Superior temporal gyrus (tissue), 1 donor: Measurements from ENCODE around the gene DMD.
"Not testable (repeated sequence)": the region's sequence is repeated elsewhere in the genome, so short reads cannot be mapped to it uniquely, and the experiment has no call there.

Experiments
- DNase-seq: peaks from one replicate; pipeline ENCODE4 v3.0.0-alpha.2; 2016; ENCODE audit errors: extremely low spot score

DMD gene

DNA sequence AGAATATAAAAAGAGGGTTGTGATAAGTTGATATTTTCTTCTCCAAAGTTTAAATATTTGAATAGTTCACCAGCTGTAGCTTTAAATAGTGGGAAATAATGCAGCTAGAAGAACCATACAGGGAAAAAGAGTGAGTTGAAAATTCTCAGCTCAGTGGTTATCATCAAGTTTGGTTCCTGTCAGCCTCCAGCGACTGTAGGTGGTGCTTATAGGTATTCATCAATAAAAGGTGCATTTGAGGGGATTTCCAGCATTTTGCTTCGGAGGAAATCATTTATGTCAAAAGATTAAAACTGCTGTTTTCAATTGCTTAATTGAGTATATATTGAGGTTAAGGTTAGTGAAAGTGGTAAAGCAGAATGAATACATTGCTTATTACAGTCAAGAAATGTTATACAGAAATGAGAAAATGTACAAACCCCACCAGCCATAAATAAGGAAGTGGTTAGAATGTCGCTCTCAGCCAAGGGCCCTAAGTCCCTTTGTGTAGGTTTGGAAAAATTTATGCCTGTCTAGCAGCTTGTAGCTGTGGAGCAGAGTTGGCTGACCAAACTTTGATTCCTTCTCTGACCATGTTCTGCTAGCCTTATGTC is 1606.6 kb downstream of the DMD start:
- no peak for DNase-seq

DNA sequence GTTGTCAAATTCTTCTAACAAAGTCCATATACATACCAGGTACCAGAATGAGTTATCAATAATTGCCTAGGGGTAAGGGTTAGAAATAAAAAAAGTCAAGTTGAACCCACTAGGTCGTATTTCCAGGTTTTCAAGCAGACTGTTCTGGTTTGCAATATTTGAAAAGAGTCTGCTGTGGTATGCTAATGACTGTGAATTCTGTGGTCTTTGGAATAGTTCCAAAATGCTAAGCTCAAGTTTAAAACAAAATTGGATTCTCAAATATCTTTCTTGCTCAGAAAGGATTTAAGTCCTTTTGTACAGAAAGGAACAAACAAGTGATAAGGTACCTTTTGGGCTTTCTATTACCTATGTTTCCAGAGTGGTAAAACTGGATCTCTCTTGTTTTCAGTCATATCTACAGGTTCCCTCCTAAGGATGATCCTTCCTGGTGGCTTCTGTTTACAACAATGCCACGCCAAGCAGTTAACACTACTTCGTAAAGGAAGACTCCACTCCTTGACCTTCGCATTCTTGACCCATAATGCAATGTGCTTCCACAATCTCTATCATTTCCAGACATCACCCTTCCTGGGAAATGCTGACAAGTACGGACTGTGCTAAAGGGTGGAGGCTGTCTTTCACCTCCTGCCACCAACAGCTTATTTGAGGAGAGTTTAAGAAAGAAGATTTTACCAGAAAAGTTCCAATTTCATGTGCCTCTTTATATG is 1607.8 kb downstream of the DMD start:
- no peak for DNase-seq

DNA sequence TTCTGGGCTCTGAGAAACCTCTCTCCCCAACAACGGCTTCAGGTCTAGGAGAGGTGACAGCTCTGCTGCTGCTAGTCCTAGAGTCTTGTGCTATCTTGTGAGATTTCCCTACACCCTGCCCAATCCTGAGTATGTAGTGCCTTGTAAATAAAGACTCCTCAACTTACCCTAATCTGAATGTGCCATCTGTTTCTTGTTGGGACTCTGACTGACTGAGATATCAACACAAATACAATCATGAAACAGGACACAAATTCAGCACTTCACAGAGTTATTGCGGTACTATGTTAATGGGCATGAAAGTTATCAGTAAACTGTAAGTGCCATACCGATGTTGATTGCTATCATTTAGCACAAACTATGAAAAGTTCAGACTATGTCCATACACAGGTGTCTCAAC is 1610.5 kb downstream of the DMD start:
- DNase-seq = no peak

DNA sequence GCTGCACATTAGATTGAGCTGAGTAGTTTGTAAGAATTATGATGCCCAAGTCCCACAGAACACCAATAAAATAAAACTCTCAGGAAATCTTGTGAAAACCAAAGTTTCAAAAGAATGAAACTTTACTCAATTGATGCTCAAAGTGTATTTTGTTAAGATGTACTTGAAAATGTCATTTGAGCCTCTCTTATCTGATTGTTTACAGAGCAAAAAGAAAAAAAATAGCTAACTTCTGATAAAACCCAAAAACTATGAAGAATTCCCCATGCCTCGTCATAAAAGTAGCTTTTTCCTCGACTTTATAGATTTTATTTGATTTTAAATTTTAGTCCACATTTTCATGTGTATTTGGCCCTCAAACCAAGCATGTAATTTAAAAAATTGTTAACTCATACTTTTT is 1618.0 kb downstream of the DMD start:
- DNase-seq = no peak

DNA sequence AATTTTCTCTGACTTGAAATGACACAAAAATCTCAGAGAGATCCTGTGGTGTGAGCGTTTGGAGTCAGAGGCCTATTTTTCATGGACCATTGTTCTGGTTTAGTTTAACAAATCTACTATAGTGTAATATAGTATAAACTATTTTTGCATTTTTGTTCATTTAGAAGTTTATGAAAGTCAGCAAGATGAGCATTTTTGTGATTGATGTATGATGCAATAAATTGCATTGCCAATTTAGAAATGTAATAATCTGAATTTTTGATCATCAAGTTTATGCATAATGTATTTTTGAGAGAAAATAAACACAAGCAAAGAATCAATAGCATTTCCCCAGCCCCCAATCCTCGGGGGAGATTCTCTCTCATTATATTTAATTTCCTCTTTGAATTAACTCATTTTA is 1620.0 kb downstream of the DMD start:
- no peak for DNase-seq

DNA sequence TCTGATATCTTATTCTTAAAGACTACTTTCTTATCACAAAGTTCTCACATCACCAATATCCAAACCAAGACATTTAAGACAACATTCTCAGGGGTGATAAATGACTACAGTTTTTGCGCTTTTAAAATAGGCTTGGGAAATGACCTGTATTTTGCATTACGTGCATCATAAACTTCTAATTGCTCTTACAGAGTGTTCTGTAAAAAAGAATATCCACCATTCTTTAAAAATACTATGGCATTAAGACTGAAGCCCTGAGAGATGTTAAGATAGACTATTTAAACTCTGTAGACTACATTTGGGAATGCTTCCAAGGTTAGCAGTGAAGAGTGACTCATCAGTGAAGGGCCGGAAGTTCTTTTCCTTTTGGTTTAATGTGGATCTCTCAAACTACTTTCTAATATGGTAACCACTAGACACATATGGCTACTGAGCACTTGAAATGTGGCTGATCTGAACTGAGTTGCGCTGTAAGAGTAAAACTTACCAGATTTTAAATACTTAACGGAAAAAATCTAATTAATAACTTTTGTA is 1620.7 kb downstream of the DMD start:
- peak; percentile 16 for DNase-seq

DNA sequence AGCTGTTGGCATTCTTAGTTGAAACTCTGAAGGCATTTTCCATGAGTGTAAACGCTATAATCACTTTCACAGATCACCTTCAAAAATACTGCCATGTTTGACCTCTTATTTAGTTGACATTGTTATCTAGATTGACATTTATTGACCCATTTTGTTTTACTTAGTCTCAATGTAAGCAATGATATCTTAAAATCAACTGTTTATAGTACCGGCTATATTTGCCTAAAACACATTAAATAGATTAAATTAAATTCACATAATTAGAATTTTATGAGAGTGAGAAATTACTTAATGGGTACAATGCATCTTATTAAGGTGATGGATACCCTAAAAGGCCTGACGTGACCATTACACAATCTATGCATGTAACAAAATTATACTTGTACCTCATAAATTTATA is 1621.8 kb downstream of the DMD start:
- no peak for DNase-seq

DNA sequence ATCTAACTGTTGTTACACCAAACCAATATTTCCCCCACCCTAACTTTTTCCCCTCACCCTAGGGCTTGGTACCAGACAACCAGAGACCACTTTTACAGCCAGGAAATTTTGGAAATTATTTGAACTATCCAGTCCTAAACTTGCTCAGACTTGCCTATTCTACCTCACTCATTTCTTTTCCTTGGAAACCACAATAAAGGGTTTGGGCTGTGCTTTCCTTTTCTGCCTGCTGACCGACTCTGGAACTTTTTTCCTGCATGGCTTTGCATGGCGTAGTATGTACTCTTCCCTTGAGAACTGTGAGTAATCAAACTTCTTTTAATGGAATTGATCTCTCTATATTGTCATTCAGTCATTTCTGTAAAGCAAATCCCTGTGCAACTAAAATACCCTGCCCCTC is 1623.0 kb downstream of the DMD start:
- DNase-seq = no peak

DNA sequence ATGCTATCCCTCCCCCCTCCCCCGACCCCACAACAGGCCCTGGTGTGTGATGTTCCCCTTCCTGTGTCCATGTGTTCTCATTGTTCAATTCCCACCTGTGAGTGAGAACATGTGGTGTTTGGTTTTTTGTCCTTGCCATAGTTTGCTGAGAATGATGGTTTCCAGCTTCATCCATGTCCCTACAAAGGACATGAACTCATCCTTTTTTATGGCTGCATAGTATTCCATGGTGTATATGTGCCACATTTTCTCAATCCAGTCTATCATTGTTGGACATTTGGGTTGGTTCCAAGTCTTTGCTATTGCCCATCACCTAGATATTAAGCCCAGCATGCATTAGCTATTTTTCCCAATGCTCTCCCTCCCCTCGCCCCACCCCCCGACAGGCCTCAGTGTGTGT is 1627.5 kb downstream of the DMD start:
- not testable (repeated sequence) for DNase-seq

DNA sequence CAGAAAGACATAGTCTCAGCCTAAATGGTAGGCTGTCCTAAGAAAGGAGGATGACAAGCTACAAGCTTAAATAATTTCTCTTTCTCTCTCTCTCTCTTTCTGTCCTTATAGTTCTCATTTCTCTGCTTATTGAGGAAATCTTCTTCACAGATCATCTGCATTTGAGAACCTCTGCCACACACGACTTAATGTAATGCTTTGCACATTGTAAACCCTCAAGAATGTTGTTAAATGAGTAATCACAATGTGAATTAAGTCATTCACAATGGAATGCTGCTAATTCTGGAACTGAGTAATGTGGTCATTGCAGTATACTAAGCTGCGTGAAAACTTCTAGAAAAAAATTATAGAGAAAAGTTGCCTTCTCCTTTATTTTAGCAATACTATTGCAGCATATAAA is 1630.6 kb downstream of the DMD start:
- DNase-seq = no peak

DNA sequence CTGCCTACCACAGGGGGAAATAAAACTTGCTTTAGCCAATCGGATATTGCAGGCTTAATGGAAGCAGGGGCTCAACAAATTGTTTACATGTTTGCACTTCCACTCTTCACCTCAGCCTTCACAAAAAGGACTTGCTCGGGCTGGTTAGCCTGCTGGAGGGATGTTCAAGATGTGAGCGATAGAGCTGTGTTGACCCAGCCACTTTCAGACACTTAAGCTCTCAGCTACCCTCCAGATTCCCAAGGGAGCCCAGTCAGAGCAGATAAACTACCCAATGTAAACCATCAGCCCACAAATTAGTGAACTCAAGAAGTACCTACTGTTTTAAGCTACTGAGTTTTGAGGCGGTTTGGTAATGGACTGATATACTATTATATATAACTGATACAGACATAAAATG is 1631.1 kb downstream of the DMD start:
- DNase-seq = no peak

DNA sequence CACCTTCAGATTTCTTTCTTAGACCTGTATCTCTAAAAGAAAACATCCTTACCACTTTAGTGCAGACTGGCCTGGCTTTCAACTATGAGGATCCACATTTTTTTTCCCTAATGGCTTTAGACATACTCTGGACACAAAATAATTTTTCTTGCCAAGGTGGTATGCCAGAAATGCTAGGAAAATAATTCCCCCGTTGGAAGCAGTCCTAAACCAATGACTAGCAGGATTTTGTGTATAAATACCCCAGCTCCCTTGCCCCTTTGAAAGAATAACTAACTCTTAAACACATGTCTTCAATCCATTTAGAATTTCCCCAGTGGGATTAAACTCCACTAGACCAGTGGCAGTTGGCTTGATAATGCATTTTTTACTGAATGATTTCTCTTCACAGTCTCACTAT is 1639.0 kb downstream of the DMD start:
- no peak for DNase-seq

DNA sequence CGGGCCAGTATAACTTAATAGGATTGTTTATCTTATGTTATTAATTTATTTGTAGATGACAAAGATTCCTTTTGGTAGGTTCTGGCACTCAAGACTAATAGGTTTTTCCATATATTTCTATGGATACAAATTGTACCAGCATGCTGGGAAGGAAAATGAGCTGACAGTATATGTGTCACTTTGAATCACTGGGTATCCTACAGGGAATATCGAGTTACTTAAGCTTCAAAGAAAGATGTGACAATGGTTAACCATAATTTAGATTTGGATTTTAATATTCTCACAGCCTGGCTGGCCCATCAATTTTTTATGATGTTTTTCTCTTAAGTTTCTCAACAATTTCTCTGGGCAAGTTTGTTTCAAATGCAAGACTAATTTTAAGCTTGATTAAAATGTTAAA is 1640.7 kb downstream of the DMD start:
- DNase-seq = no peak

DNA sequence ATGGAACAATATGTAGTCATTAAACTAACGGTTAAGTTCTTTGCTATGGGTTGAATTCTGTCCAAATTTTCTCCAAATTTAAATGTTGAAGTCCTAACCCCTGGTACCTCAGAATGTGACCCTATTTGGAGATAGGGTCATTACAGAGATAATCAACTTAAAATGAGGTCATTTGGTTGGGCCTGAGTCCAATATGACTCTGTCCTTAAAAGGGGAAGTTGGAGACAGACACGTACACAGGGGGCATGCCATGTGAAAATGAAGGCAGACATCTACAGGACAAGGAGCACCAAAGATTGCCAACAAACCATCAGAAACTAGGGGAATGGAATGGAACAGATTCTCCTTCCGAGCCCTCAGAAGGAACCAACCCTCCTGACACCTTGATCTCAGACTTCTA is 1647.6 kb downstream of the DMD start:
- no peak for DNase-seq

DNA sequence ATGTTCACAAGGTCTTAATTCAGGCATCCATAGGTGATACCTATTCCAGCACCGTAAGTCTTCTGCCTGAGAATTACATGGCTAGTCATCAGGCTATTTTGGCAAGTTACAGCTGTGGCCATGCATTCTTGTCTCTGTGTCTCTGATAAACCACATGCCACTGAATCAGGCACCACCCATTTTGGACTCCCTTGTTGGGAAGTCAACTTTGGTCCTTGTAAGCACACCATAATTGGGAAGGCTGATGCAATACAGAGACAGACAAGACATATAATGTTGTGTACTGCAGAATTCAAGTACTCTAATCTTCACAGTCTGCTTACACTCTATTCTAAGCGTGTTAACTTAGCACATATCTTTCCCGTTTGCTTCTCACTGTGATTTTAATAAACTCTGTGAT is 1655.8 kb downstream of the DMD start:
- no peak for DNase-seq

DNA sequence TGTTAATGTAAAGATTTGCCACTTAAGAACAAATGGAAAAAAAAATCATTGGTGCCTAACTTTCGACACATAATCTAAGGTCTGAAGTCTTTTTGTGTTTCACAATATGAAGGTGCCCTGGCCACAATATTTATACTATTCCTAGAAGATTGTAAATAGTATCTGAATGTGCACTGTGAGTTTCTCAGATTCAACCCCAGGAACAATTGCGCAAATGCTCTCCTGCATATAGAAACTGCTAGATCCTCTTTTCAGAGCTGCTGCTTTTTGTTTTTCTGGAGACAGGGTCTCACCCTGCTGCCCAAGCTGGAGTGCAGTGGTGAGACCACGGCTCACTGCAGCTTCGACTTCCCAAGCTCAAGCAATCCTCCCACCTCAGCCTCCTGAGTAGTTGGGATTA is 1659.4 kb downstream of the DMD start:
- no peak for DNase-seq

DNA sequence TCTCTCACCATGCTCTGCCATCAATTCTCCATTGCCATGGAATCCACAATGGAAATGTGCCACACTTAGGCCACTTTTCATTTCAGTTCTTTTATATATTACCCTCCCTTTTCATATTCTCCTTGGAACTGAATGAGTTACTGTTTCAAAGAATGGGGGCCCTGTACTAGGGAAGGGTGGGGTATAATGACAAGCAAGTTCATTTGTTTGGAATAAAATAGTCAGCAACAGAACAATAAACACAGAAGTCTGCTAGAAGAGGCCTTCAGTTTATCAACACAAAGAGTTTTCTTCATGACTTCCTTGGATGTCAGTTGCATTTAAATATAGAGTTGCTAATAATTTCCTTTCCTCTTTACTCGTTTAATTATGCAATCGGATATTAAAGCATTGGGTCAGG is 1661.2 kb downstream of the DMD start:
- DNase-seq = peak; percentile 35

DNA sequence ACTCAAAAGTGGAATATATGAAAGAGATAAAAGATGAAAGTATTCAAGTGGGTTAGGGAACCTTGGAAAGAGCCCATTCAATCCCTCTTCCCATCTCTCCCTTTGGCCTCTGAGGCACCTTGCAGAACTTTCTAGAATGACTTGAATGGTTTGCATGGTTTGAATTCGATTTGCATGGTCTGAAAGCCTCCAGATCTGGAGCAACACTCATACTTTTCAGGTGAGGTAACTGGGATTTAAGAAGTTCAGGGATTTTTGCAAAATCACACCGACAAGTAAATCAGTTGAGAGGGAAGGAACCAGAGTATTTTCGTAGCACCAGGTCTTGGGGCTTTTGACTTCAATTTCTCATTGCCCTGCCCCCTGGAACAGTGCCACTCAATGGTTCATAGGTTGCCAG is 1663.5 kb downstream of the DMD start:
- DNase-seq = no peak

DNA sequence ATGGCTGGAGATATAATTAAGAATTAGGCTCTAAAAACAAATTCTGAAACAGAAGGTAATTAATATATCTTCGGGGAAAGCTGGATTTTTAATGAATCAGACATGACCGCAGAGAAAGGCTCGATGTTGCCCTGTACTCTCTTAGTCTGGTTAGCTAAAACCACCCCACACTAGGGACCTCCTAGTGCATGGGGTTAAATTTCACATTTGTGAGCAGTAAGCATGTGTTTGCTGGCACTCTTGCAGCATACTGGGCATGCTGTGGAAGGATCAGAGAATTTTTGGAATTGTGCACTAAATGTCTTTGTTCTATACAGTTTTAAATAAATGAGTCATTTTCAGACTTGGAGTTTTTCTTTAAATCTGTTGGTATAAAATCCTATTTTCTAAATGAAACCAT is 1663.9 kb downstream of the DMD start:
- DNase-seq = no peak

DNA sequence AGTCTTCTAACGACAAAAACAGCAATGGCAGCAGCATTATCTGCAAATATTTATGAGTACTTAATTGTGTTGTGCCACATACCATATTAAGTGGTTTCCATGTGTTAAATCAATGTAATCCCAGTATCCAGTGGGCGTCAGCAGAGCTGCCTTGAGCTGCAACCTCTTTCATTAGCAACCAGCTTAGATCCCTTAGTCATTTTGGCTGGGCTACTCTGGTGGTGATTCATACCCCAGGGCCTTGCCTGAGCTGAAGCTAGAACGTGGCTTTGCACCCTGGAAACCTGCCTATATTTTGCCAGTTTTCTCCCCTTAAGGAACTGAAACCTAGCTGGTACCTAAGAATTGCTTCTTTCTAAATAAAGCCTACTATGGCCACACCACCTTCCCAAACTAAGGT is 1665.2 kb downstream of the DMD start:
- no peak for DNase-seq

DNA sequence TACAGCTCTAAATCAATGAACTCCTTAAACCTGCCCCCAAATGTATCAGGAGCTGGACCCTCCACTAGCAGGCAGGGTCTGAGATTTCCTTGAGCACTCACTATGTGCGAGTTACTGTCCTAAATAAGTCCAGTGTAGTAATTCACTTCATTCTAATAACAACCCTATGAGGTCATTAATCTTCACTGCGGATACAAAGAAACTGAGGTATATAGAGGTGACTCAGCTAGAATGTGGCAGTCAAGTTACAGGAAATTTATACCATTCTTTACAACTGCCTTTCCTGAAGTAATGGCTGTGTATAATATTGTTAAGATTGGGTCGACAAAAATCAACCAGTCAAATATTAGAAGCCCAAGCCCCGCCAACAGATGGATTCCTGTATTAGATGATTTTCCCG is 1665.6 kb downstream of the DMD start:
- DNase-seq = no peak

DNA sequence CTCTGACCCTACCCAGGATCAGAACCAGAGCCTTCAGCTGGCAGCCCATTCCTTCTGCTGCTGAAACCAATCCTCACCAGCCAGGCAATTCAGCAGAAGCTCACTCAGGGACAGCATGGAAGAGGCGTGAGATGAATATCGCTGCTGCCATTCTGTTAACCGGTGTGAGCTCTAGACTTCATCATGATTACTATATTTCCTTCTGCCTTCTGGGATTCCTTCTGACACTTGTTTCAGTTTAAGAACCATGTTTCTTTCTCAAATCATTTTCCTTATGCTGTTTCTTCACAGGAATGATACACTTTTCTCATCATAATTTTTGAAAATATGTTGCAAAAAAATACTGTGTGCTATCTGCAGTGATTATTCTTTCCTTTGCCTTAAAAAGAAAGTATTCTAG is 1666.2 kb downstream of the DMD start:
- no peak for DNase-seq

DNA sequence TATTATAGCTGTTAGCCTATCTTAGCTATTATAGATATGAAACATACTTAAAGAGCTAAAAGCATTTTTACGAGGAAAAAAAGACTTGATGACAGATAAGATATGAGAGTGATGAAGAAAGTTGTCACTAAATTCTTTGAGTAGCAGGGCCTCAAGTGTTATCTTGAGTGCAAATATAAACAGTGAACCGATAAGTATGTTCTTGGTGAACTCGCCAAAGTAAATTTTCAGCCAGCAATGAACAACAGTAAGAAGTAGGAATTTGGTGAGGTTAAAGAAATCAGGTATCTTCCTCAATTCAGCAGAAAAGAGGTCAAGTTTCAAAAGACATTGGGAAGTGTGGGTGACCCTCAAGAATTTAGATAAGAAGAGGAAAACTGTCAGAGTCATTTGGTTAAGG is 1667.7 kb downstream of the DMD start:
- no peak for DNase-seq

DNA sequence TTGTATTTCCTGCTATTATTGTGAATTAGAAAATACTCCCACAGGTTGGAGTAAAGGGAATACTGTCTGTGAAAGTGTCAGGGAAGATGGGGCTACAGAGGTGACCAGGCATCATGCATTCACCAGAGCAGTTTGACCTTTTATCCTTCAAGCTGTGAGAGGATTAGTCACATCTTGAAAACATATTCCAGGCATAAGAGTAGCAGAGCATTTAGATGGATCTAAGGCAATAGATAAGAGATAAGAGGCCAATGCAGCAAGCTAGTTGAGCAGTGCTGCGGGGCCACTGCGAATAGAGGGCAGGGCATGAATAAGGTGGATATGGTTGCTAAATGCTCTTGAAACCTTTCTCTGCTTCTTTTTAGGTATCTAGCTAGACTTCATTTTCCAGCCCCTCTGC is 1668.8 kb downstream of the DMD start:
- DNase-seq = no peak
